Stimulated activated CD8-positive, alpha-beta memory T cell treated with anti-CD3 and anti-CD28 coated beads, Interleukin-4, amount 100 ng/mL, for 4 hours (primary cell): ENCODE measurements around the gene ACSF2.
"Not testable (repeated sequence)": the region's sequence is repeated elsewhere in the genome, so short reads cannot be mapped to it uniquely, and the experiment has no call there.

Experiments
- DNase-seq, 2 donors: peaks; one replicate each; pipeline ENCODE4 v3.0.0-alpha.2; 2020; ENCODE audit warnings: low read depth in 2 of 2, low spot score in 1 of 2

Gene ACSF2

DNA sequence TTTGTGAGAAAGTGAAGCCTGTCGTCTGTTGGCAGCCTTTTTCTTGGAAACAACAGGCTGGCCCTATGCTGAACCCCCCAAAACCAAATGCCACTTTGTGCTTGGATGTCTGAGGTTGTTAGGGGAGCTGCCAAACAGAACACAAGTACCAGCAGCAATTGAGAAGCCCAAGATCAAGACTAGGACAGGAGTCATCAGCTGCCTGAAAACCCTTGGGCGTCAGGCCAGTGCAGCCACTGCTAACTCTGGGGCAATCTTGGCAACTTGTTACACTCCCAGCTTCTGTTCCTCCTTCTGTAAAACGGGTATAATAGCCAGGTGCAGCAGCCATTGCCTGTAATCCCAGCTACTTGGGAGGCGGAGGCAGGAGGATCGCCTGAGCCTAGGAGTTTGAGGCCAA lies 19.4 kb upstream of the ACSF2 start:
- no peak for DNase-seq

DNA sequence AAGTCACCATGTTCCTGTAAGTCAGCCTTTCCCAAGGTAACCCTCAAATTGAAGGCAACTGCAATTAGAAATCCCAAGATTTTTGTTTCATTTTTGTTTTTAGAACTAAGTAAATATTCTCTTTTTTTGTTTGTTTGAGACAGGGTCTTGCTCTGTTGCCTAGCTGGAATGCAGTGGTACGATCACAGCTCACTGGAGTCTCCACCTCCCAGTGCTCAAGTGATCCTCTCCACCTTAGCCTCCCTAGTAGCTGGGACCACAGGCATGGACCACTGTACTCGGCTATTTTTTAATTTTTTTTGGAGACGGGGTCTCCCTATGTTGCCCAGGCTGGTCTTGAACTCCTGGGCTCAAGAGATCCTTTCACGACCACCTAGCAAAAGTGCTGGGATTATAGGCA lies 18.1 kb upstream of the ACSF2 start:
- DNase-seq: no peak

DNA sequence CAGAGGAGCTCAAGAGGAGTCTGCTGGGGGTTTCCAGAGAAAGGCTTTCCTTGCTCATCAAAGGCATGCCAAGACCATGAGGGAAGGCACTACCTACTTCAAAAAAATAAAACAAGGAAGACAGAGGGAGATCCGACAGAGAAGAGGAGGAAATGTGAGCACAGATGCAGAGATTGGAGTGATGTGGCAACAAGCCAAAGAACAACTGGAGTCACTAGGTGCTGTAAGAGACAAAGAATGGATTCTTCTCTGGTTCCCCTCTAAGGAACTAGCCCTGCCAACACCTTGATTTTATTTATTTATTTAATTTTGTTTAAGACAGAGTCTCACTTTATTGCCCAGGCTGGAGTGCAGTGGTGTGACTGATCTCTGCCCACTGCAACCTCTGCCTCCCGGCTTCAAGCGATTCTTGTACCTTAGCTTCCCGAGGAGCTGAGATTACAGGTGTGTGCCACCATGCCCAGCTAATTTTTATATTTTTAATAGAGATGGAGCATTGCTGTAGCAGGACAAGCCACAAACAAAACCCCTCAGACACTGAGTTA lies 13.8 kb upstream of the ACSF2 start:
- DNase-seq: no peak

DNA sequence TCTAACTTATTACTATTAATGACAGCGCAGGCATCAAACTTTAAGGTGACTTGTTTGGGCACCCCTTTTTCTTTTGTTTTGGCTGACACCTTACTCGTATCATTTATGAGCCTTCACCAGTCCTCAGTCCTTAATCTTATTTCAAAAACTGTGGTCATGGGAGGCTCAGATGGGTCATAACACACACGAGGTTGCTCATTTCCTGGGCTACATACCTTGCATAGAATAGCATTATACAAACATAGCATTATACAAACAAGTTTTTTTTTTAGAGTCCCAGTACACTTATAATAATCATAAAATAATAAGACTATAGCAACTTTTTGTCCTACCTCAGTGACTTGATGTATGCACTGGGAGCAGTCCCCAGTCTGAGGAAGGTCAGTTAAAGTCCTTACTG lies 11.2 kb upstream of the ACSF2 start:
- no peak for DNase-seq

DNA sequence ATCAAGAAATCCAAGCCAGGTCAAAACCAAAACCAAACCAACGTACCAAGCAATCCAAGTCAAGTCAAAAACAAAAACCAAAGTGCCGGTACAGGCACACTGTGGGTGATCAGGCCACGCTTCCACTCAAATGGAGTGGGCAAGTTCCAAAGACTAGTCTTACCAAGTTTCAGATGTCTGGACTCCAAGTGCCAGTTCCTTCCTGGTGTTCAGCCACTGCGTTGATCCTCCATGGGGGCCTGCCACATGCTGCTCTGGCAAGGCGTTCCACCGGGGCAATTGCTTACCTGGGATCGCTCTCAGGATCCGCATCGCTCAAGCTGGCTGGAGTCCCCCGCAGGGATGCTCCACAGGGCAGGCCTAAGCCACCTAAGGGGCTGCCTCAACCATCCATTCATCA lies 6.4 kb upstream of the ACSF2 start:
- DNase-seq: not testable (repeated sequence)

DNA sequence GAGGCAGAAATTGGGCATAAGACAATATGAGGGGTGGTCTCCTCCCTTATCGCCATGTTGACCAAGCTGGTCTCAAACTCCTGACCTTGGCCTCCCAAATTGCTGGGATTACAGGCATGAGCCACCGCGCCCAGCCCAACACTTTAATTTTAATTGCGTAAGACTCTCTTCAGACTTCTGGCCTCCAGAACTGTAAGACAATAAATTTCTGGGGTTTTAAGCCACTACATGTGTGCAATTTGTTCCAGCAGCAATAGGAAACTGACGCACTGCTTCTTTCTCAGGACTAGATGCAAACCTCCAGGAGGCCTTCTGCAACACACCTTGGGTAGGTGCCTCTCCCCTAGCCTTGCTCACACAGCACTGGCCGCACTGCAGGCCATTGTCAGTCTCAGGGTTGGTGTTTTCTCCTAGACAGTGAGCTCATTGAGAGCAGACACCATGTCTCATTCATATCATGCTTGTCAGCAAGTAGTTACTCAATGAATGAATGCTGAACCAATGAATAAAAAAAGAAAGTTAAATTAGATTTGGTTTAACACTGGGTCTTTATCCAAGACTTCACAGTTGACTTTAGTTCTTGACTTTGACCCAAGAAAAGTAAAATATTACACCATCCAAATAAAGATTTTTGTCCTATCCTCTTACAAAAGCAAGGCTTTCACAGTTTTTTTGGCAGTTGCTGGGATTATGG lies 5.5 kb upstream of the ACSF2 start:
- DNase-seq: no peak

DNA sequence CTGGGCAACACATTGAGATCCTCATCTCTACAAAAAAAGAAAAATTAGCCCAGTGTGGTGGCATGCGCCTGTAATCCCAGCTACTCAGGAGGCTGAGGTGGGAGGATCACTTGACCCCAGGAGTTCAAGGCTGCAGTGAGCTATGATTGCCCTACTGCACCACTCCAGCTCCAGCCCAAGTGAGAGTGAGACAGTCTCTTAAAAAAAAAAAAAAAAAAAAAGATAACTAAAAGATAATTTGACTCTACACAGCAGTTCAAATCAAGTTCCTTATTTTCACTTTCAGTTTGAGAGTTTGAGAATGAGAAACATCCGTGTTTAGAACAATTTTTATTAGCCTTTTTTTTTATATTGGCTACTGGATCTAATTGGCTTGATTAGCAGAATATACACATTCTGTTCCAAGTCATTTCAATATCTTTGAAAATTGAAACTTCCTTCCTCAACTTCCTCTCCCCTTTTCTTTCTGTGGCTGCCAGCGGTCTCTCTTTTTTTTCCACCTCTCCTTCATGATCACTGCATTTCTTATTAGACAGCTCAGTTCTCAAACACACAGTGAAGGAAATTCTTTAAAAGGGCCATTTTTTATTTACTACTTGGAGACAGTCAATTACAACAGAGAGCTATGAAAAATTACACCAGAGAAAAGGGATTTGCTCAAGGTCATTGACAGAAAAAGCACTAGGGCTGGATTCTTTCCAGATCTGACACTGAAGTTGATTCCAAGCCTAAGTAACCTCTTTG lies 4.5 kb upstream of the ACSF2 start:
- DNase-seq: no peak

DNA sequence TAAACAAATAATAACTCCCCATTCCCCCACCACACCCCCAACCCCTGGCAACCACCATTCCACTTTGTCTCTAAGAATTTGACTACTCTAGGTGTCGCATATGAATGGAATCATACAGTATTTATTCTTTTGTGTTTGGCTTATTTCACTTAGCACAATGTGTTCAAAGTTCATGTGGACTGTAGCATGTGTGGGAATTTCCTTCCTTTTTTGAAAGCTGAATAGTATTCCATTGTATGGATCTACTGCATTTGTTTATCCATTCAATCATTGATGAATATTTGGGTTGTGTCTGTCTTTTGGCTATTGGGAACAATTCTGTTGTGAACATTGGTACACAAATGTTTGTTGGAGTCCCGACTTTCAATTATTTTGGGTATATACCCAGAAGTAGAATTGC lies 3.3 kb upstream of the ACSF2 start:
- DNase-seq: no peak

DNA sequence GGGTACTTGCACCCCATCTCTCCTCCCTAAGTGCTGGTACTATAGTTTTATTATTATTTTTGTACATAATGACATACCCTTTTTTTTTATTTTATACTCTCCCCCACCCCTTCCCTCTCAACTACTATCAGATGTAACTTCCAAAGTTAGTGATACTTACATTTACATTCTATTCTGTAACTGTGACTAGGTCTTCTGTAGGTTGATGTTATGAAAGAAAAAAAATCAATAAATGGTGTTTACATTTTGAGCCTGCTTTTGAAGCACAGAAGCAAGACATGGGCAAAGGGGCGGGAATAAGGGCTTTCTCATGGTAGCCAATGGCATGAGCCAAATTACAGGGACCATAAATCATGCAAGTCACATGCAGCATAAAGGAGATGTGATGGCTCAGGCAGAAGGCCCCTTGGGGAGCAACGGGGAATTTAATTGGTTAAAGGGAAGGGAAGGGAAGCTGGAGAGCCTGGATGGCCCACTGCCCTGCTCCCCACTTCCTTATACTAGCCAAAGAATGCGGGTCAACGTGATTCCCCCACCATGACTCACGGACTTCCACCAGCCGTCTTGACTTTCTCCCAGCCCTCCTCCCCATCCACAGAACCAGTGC lies 2.4 kb upstream of the ACSF2 start:
- no peak for DNase-seq

DNA sequence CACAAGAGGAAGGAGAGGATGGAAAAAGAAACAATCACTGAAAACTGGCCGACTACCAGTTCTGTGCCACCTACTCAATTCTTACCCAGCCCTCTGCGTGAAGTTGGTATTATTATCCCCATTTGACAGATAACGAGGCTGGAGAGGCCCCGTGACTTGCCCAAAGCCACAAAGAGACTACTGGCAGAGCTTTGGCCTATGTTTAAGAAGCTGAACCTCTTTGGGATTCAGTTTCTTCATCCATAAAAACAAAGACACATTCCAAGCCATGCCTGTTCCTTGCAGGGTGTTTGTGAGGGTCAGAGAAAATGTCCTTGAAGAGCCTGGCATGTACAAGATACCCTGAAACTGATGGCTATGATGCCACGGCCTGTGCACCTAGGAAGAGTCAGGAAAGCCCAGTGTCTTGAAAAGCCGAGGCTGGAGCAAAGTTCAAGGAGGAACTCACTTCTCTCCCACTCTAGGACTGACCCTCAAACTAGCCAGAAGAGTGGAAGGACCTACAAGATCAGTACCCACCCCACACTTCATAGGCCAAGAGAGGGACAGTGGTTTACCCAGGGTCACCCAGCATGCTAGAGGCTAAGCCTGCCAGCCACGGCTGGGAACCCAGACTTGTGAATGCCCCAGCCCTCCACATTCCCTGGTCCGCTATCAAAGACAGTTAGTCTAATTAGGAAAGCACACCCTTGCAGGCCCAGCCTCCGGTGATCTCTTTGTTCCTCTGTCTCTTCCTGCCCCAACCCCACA lies 1.6 kb upstream of the ACSF2 start:
- no peak for DNase-seq

DNA sequence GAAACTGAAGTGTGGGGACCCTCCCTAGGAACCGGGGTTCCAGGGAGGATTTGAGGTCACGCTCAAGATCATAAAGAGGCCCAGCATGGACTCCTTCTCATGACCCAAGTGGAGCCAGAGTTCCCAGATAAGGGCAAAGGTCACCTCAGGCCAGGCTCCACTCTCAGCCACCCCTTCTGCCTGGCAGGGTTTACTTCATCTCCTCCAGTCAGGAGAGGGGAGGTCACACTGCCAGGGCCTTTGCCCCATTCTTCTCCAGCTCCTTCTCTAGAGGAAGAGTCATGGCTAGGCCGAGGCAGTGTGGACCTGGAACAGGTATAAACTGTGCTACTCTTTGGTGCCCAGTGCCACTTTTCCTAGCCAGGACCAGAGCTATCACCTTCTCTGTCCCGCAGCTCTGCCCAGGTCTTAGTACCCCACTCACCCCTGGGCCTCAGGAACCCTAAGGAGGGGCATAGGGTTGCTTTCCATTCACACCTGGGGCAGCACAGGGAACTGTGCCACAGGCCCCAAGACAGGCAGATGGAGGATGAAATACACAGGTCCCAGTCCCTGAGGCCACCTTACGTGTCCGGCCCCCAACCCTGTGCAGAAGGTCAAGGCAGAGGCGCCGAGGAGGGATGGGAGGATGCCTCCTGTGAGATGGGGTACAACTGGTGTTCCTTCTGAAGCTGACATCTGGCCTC lies 879 bp upstream of the ACSF2 start:
- no peak for DNase-seq

DNA sequence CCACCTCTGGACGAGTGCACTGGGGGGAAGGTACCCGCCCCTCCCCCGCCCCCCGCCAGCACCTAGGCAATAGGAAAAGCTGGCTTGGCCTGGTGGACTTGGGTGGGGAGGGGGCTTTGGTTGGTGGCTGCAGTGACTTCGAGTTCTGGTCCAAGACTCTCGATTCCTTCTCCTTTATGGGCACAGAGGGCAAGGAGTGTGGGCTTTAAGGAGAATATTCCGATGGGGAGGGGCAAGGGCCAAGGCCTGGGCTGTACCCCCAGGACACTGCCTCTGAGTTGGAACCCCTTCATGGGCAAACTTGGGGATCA lies 409 bp downstream of the ACSF2 start:
- DNase-seq: no peak

DNA sequence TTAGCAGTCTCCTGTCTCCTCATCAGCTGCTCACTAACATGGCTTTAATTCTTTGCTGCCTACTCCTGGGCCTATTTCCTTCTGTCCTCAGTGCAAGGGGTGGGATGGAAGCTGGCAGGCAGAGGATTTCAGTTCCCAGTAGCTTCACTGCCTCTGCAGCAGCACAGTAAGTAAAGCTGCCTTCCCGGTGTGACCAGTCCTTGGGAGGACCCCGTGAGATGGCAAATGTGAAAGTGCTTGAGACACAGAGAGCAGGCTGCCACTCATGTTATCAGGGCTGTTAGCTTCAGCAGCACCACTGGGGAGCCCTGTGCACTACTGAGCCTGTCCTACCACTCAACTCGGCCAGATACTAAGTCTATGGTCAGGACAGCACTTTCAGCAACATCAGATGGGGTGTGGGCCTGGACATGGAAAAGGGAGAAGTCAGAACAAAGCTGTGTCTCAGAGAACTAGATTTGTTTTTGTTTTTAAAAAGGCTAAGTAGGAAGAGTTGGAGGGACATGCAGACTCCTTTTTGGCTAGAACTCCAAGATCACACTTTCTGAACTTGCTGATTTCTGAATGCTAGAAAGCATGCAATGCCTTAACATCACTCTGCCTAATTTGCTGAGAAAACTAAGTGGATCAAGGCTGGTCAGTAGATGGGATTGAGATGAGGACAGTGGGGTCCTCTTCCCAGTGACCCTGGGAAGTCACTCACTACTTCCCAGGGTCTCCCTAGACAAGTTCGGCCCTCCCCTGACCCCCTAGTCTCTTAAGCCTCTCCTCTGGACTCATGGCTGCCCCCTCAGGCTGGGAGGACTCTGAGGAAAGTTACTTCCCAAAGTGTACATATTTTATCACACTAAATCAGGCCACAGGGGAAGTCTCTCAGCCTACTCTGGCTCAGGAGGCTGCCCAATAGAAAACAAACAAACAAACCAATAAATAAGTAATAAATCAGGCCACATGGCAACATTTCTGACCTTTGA lies 1.1 kb downstream of the ACSF2 start:
- DNase-seq: no peak

DNA sequence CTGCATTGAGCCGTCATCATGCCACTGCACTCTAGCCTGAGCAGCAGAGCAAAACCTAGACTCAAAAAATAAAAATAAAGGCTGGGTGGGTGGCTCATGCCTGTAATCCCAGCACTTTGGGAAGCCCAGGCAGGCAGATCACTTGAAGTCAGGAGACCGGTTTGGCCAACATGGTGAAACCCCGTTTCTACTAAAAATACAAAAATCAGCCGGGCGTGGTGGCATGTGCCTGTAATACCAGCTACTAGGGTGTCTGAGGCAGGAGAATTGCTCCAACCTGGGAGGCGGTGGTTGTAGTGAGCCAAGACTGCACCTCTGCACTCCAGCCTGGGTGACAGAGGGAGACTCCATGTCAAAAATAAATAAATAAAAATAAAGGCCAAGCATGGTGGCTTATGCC lies 2.1 kb downstream of the ACSF2 start:
- DNase-seq: not testable (repeated sequence)

DNA sequence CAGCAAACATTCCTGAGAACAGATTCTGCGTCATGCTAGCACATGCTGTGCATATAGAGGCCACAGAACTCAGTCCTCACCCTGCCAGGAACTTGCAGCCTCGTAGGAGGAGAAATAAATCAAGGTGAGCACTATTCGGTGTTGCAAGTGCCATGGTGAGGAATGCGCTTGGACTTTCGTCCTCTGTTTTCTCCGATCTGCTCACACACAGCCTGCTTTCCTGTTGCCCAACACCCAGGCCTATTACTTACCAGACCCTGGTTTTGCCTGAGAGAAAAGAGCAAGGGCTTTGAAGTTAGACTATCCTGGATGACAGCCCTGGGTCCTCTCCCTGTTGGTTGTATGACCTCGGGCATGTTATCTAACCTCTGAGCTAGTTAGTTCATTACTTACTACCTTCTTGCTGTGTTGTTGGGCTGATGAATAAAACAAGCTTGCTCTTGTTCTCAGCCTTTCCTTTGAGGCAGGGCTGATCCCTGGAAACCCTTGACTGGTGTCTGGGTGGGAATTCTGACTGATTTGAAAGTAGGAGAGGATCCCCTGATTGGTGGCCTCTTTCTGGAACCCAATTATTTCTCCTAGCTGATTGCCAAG lies 2.9 kb downstream of the ACSF2 start:
- DNase-seq: no peak

DNA sequence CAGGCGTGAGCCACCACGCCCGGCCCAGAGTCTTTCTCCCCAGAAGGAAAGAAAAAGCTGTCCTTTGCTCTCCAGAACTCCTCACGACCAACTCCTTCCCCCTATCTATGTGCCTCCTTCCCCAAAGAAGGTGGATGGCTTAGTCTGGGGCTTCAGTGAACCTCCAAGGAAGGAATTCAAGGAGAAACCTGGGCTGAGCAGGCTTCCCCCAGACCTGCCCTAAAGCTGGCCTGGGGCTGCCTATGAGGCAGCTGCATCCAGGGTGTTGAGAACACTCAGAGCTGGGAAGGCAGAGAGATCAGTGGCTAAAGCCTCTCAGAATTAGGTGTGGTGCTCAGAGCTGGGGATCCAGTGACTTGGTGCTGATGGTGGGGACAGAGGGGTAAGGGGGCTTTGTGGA lies 3.8 kb downstream of the ACSF2 start:
- no peak for DNase-seq

DNA sequence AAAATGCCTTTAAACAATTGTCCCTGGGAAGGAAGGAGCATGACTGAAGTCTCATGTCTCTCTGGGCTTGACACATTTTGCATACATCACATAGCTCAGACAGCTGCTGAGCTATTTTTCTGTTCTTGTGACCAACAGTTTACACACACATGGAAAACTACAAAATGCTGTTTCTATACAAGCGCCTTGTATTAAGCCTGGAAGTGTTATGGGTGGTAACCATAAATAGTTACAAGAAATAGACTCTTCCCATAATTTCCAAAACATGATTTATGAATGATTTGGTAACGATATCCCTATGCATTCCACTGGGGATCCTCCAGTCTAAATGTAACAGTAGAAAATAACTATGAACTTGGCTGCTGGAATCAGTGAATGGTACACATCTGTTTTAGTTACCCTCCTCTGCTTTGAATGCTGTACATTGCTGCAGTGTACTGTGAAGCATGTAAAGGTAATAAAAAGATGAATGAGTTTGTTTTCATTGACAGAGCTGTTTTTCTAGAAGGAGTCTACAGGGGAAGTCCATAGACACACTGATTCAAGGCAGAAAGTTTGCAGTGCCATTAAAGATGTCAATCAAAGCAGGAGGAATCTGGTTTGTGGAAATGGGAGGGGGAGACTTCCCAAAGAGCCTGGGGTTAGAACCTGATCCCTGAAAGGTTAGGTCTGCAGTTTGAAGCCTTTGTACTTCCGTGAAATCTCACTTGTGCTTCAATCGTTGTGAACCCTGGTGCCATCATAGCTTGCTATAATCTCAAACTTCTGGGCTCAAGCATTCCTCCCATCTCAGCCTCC lies 5.0 kb downstream of the ACSF2 start:
- no peak for DNase-seq

DNA sequence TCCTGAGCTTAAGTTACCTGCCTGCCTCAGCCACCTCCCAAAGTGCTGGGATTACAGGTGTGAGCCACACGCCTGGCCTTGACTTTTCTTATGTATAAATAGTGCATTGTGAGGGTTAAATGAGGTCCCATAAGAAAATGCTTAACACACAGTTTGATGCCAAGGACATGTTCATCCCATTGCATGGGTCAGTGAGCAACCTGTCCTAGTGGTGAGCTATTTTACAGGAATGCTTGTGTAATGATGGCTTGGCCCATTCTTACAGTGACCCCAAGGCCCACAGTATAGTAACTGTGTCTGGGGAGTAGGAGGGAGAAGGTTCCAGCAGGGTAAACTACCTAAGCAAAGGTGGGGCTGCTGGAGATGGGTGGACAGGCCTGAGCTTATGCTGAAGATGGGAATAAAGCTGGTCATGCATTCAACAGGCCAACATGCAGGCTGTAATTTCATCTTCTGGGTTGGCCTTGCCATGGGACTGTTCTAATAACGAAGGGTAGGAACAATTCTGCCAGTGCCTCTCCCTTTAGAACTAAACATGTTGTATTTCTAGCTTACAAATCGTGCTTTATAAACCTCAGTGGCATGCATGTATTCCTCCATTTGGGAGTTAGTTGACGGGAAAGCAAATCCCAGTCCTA lies 6.2 kb downstream of the ACSF2 start:
- no peak for DNase-seq
